A204.1 (cell line): ENCODE data around the gene GPT2.

Experiments used
- FAIRE-seq: peaks from 2 replicates; lab custom pipeline; 2012; peaks lifted over from hg19 to GRCh38; lab: Jason Lieb, UNC

Gene GPT2

DNA sequence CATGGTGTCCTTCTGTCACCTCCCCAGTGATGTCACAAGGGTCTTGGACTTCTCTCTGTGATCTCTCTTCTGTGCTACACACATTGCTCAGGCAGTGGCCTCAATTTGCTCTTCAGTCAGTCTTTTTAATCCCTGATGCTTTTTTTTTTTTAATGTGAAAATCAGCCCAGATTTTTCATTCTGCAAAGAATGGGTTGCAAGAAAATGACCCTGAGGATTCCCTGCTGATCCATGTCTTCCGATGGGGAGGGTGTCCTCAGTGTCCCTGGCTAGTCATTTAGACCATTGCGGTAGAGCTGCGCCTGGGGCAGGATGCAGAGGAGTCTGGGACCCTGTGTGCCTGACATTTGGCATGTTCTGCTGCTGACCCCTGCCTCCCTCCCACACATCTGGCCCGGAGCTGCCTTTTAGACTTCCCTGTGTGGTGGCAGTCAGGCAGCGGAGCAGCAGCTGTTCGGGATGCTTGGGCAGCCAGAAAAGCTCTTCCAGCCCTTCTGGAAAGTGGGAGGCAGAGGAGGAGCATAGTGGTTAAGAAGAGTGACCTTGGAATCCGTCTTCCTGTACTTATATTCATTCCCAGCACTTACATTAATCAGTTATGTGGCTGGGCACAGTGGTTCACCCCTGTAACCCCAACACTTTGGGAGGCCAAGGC, 12.3 kb downstream of the GPT2 start:
- no peak for FAIRE-seq

DNA sequence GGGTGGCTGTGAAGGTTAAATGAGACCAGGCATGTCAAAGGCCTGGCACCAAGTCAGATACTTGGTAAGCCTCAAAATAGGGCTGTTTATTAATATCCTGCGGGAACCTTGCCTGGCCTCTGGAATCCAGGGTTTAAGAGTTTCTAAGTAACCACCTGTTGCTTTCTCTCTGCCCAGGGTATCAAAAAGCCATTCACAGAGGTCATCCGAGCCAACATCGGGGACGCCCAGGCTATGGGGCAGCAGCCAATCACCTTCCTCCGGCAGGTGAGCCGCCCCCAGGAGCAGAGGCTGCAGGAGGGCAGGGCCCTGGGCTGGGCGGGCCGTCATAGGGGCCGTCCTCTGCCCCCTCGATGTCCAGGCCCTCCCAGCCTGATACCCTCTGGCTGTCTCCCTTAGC, 13.3 kb downstream of the GPT2 start:
- no peak for FAIRE-seq

DNA sequence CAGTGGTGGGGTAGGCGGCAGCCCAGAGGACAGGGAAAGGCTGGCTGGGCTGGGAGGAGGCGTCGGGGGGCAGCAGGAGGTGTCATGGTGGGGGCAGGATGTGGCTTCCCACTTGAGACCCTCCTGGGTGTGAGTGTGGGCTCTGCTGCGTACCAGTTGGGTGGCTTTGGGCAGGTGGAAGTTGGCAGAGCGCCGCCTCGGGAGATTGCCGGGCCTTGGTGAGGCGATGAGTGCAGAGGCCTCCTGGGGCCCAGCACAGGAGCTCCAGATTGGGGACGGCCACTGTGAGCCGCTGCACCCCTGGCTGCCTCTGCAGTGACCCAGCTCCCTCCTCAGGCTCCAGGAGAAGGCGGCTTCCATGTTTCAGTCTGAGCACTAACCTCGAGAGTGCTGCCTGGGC, 13.8 kb downstream of the GPT2 start:
- no peak for FAIRE-seq

DNA sequence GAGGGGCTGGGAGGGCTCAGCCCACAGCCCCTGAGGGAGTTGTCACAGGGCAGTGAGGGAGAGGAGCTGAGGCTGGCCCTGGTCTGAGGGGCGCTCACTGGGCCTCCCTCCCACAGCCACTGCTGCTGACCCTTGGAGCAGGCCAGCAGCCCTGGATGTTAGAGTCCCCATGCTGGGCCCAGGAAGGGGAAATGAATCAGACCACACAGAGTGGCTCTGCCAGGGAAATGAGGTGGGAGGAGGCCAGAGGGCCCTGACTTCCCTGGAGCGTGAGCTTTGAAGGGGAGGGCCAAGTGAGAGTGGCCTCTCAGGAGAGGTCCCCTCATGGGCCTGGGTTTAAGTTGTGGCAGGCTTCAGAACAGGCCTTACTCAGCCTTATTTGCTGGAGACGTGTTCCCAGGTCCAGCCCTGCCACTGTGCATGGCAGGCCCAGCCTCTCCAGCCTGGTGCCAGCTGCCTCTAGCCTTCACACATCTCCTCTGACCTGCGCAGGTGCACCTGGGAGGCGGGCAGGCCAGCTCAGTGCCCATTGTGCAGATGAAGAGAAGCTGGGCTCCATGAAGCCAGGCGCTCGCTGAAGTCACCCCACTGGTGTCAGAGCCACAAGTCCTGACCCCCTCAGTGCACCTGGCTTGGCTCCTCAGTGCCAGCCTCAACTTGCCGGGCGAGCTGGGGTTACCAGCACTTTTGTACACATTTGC, 15.4 kb downstream of the GPT2 start:
- no peak for FAIRE-seq

DNA sequence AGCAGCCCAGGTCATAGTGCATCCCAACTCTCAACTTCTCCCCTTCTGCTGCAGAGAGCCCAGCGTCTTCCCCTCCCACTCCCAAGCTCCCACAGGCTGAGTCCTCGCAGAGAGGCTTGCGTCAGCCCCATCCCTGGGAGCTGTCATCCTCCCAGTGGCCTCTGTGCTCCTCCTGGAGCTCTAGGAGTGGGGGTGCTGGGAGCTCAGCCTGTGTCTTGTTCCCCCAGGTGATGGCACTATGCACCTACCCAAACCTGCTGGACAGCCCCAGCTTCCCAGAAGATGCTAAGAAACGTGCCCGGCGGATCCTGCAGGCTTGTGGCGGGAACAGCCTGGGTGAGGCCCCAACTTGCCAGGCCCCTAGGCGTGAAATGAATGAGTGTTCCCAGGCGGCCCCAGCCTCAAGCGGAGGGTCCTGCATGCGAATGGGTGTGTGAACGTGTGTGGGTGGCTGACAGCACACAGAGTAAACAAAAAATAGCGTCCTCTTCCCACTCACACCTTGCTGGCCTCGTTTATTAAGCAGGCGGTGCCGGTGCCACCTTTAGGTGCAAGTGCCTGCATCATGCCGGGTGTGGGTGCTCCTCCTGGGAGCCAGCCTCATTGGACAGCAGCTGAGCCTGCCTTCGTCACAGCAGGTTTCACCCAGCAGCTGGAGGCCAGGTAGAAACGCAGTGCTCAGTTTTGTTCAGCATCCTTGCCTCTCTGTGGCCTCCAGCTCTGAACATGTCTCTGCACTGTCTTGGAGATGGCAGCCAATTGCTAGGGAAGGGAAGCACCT, 16.5 kb downstream of the GPT2 start:
- FAIRE-seq = no peak

DNA sequence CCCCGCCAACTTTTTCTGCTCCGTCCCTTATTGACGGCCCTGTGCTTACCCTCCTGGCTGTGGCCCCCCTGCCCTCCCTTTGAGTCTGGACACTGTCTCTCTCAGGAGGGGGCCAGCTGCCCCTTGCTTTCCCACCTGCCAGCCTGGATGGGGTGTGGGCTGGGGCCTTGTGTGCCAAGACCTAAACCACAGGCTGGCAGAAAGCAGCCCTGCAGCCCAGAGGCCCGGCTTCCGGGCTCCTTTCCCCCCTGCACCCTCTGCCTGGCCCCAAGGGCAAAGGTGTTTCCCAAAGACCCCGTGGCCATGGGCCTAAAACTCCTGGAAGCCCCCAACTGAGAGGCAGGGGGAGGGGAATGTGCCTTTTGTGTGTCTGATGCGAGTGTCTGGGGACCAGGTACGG, 17.5 kb downstream of the GPT2 start:
- FAIRE-seq = no peak

DNA sequence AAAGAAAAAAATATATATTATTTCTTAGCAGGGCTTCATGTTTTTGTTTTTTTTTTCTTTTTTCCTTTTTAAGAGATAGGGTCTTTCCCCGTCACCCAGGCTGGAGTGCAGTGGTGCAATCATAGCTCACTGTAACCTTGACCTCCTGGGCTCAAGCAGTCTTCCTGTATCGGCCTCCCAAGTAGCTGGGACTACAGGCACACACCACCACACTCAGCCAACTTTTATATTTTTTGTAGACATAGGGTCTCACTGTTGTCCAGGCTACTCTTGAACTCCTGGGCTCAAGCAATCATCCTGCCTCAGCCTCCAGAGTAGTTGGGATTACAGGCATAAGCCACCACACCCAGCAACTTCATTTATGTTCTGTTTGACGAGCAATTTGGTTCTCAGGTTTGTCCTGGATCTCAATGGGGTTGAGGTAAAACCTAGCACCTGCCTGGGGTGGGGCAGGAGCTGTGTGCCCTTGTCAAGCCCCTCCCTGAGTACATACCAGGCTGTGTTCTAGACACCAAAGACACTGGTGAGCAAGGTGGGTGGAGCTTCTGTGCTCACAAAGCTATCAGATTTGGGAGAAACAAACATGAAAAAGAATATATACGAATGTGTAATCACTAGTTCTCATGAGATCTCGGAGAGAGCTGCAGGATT, 19.2 kb downstream of the GPT2 start:
- FAIRE-seq = no peak

DNA sequence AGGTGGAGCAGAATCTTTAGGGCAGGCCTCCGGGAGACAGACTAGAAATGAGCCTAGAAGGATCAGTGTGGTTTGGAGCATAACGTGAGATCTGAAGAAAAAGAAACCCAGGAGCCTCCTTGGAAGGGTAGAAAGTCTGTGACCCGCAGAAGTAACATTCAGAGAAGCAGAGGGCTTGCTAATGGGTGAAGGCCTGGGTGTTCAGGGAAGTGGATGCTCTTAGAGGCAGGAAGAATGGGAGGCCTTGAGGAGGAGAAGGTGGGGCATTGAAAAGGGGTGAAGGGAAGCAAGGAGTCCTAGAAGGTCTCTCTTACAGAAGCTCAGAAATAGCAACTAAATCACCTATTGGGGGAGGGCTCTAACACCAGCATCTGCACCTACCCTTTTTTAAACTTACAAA, 20.3 kb downstream of the GPT2 start:
- FAIRE-seq = no peak

DNA sequence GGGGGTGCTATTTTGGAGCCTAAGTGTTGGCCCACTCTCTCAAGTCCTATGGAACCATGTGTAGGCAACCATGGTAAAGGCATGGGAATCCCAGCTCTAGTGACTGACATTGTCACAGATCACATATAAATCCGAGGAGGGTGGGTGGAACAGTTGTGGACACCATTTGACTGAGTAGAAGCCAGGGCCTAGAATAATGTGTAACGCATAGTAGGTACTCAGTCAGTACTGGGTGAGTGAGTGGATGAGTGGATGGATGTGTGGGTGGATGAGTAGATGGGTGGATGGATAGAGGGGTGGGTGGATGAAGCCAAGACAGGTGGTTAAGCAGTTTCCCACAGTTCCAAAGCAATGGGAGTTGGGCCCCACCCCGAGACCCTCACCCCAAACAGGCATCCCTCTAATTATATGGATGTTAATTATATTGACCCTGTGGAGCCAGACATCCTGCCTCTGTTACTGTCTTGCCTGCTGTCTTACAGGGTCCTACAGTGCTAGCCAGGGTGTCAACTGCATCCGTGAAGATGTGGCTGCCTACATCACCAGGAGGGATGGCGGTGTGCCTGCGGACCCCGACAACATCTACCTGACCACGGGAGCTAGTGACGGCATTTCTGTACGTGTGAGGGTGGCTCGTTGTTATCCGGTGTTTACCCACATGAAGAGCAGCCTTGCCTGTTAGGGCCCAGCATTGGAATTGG, 22.3 kb downstream of the GPT2 start:
- no peak for FAIRE-seq

DNA sequence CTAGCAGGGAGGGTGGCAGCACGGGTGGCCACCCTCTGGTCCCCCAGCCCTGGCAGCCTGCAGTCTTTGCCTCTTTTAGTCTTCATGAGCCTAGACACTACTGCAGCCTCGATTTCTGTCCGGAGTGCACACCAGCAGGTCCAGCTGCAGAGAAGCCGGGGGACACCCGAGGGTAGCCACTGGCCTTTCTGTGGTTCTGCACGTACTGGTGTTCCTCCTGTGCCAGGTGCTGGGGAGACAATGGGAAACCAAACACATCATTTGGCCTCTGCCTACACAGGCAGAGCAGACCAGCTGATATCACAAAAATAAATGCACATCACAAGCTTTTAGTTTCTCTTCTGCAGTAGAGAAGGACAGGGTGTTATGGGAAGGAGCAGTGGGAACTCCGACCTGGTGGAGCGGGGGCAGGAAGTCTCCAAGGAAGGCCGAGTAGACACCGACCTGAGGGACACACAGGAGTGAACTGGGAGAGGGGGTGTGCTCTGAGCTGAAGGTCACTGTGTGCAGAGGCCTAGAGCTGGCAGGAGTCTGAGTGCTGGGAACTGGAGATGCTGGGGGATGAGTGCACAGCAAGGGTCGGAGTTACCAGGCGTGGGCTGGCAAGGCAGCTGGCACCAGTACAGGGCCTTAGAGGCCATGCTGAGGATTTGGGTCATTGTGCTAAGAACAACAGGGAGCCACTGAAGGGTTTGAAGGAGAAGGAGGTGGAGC, 23.1 kb downstream of the GPT2 start:
- no peak for FAIRE-seq

DNA sequence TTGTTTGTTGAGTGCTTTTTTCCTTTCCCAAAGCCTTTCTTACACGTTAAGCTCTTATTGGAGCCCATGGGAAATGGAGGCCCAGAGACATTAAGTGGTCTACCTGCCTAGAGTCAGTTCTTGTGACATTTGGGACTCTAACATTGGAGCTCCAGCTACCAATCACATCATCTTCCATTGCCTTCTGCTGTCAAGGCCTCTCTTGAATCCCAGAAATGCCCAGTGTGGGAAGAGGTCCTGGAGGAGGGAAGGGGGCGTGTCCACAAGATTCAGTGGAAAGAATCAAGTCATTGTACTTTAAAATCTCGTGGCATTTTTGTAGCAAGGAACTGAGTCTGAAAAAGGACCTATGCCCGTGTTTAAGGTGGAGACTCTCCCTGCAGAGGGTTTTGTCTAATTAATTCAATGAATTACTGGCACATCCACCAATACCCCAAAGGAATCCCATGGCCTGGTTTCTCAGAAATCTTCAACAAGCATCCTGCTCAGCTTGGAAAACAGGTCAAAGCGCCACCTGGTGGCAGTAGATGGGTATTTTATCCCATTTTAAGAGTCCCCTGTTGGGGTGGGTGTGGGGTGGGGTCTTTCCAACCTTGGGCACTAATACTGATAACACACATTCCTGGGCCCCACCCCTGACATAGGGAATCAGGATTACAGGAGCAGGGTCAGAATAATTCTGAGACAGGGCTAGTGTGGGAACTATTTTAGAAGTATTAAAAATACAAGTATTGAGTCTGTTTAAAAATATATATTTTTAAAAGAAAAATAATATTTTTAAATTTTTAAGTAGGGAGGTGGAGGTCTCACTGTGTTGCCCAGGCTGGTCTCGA, 24.6 kb downstream of the GPT2 start:
- FAIRE-seq = no peak

DNA sequence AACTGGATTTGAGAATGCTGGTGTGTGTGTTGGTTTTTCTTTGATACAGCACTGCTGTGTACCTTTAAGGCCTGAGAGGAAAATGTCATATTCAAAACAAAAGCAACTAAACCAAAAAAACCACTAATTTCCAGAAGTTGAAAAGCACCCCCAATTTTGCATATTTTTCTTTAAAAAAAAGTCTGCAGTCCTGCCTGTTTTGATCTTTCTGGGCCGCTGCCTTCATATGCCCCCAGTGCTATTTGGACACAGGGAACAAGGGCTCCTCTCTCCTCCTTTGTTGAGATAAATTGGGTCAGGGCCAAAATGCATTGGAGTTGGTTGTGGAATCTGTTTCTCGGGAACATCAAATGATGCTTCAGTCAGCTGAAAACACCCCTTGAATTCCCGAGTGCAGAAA, 26.9 kb downstream of the GPT2 start:
- no peak for FAIRE-seq

DNA sequence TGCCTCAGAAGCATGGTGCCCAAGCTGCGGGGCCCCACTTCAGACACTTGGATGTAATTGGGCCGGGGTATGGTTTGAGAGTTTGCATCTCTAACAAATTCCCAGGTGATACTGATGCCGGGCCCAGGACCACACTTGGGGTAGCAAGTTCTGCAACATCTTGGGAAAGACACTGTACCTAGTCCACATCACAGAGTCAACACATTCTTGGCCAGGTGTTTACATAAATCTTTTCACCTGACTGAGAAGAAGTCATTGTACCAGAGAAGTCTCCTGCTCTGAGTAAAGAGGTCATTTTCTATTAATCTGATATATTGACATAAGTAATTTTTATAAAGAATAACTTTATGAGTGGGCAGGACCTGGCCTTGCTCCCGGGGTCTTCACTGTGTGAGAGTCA, 27.5 kb downstream of the GPT2 start:
- FAIRE-seq = no peak

DNA sequence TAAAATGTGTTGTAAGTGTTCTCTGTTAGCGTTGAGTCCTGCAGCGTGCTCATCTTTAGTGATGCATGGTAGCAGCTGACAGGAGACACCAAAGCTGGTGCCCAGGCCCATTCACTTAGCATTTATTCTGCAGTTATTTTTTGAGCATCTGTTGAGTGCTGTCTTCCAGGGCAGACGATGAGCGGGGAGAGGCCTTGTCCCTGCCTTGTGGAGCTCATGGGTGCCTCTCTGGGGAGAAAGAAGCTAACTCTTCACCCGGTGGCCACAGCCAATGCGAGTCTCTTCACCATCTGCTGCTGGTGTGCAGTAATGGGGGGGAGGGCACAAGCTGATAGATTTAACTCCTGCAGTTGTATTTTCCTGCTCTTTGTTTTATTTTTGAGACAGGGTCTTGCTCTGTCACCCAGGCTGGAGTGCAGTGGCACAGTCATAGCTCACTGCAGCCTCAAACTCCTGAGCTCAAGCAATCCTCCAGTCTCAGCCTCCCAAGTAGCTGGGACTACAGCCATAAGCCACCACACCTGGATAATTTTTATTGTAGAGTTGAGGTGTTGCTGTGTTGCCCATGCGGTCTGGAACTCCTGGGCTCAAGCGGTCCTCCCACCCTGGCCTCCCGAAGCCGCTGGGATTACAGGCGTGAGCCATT, 30.5 kb downstream of the GPT2 start:
- FAIRE-seq = no peak

DNA sequence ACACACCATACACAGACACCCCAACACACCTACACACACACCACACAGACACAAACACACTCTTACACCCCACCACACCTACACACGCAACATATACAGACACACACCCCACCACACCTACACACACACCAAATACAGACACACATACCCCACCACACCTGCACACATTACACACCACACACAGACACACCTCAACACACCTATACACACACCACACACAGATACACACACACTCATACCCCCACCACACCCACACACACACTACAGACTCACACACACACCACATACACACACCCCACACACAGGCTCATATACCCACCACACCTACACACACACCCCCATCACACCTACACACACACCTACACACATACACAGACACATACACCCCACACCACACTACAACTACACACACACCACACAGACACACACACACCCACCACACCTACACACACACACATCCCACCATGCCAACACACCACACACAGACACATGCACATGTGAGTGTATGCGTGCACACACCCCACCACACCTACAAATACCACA, 31.4 kb downstream of the GPT2 start:
- no peak for FAIRE-seq

DNA sequence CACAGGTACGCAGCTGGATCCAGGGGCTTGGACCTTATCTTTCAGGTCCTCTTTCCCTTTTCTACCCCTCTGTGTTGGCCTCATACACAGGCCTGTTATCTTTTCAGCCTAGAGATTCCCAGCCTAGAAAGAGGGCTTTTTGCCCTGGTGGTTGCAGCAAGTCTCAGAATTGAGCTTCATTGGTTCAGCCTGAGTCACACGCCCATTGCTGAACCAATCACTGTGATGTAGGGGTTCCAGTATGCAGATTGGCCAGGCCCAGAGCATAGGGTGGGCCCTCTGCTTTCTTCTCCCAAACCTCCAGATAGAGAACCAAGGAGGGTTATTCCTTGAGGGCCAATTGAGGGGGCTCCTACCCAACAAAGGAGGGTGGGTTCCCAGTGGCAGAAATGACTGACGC, 32.8 kb downstream of the GPT2 start:
- FAIRE-seq = no peak

DNA sequence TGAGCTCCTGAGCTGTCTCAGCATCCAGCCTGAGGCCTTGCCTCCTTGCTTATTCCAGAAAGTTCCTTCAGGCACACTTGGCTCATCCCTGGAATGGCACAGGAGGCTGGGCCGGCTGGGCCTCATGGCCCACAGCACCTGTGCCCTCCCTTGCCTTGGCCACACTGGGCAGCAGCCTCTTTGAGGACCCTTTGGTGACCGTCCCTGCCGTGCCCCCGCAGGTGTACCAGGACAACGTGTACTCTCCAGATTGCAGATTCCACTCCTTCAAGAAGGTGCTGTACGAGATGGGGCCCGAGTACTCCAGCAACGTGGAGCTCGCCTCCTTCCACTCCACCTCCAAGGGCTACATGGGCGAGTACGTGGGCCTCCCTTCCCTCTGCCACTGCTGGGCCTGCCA, 34.2 kb downstream of the GPT2 start:
- no peak for FAIRE-seq

DNA sequence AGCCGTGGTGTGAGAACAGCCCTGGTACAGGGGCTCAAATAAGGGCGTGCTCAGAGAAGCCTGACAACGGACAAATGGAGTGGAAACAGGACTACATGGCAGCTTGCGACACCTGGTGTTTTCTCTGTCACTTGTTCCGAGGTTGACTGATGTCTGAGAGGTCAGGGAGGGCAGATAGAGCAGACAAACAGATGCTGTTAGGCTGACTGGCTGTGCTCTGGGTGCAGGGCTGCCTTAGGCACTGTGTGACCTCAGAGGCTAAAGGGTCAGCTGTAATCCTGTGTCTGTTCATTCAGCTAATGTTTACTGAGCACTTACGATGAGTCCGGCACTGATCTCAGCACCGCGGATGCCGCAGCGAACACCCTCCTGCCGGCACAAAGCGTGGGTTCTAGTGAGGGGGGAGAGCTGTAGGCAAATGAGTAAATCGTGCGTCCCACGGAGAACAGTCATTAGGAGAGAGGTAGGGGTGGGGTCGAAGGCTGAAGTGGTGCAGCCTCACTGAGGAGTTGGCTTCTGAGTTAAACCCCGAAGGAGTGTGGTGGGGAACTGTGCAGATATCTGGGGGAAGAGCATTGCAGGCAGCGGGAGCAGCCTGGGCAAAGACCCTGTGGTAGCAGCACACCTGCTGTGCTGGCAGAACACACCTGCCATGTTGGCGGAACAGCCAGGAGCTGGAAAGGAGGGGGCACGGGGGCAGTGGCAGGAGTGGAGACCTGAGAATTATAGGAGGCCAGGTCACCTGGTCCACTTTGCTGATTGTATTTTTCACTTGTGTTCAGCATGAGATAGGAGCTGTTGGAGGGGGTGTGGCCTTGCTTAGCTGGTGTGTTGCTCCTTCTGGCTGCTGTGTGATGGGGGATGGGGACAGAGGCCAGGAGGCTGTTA, 35.0 kb downstream of the GPT2 start:
- FAIRE-seq = no peak
